GM12878 (cell line): ENCODE data around the gene RAB25. TPM values are rescaled to one million over a fixed set of nuclear protein-coding genes. Genes with fewer than 3 reads are reported as not detected.

ENCODE experiments used
- ATAC-seq: fragments of 200-7000 bp; cut with Tn5 transposase; 3 replicates; pipeline ENCODE4 v1.9.1; 2020; ENCODE audit warnings: mild to moderate bottlenecking, moderate library complexity
- BruUV-seq: library from RNA; stranded (reverse); fragments of 400-500 nt; replicated peaks from 2 replicates; lab custom pipeline; 2021; lab: Mats Ljungman, UMichigan
- CTCF ChIA-PET: fragments of 300-600 bp; sonication (Branson Sonifier 250); formaldehyde crosslinking; extraction: SDS; loops from one replicate; lab custom pipeline; 2021; ENCODE audit warnings: inconsistent platforms; lab: Yijun Ruan, JAX
- POLR2A ChIA-PET: fragments of 350-600 bp; formaldehyde crosslinking; extraction: SDS; loops from one replicate; lab custom pipeline; 2021; ENCODE audit warnings: inconsistent platforms; lab: Charles Lee
- RAD21 ChIA-PET: fragments of 300-600 bp; sonication (Branson Sonifier 250); formaldehyde crosslinking; loops from one replicate; lab custom pipeline; 2023; ENCODE audit warnings: antibody characterized with exemption; ENCODE audit not compliant: unreplicated experiment; lab: Charles Lee
- SMC1A ChIA-PET: fragments of 300-600 bp; sonication (Branson Sonifier 250); formaldehyde crosslinking; loops from one replicate; lab custom pipeline; 2023; ENCODE audit not compliant: unreplicated experiment, uncharacterized antibody; lab: Charles Lee
- DNase-seq: peaks from one replicate; pipeline ENCODE4 v3.0.0-alpha.2; 2011; ENCODE audit warnings: low read depth, low spot score
- FAIRE-seq: peaks from 3 replicates; lab custom pipeline; 2011; peaks lifted over from hg19 to GRCh38; lab: Jason Lieb, UNC
- H2AFZ ChIP-seq: 2 replicates; pipeline ENCODE4 v1.6.0; 2011; ENCODE audit warnings: low read depth, low read length, control low read depth; ENCODE audit not compliant: control insufficient read depth
- H3K27ac ChIP-seq: 2 replicates; pipeline ENCODE4 v1.5.1; 2011; ENCODE audit warnings: control low read depth; ENCODE audit not compliant: control insufficient read depth, insufficient read depth
- H3K27me3 ChIP-seq, 2 experiments: replicated peaks in 1 of 2; 2 replicates each; pipeline versions ENCODE4 v1.6.0 to v1.6.1; 2011; ENCODE audit warnings: low read length in 1 of 2; ENCODE audit not compliant: control insufficient read depth in 2 of 2, insufficient read depth in 2 of 2
- H3K36me3 ChIP-seq, 2 experiments: 2 replicates each; pipeline ENCODE4 v1.5.1; 2011; ENCODE audit warnings: low read length in 1 of 2; ENCODE audit not compliant: control insufficient read depth in 2 of 2, insufficient read depth in 2 of 2
- H3K4me1 ChIP-seq: 2 replicates; pipeline ENCODE4 v1.6.1; 2011; ENCODE audit warnings: mild to moderate bottlenecking, low read length, moderate library complexity, mixed read lengths; ENCODE audit not compliant: control insufficient read depth, insufficient read depth
- H3K4me2 ChIP-seq: 2 replicates; pipeline ENCODE4 v1.6.0; 2011; ENCODE audit warnings: control low read depth; ENCODE audit not compliant: control insufficient read depth, insufficient read depth
- H3K4me3 ChIP-seq: fragments of 200-600 bp; sonication (generic); 2 replicates; pipeline ENCODE4 v1.5.1; 2016
- H3K79me2 ChIP-seq: 2 replicates; pipeline ENCODE4 v1.6.0; 2011; ENCODE audit warnings: low read length; ENCODE audit not compliant: control insufficient read depth, insufficient read depth
- H3K9ac ChIP-seq: 2 replicates; pipeline ENCODE4 v1.8.0; 2011; ENCODE audit warnings: low read length, control low read depth, mixed read lengths; ENCODE audit not compliant: control insufficient read depth, insufficient read depth
- H3K9me3 ChIP-seq: replicated peaks from 3 replicates; pipeline ENCODE4 v1.5.1; 2011; ENCODE audit warnings: mild to moderate bottlenecking, low read length; ENCODE audit not compliant: control insufficient read depth, insufficient read depth
- H4K20me1 ChIP-seq: 2 replicates; pipeline ENCODE4 v1.6.0; 2011; ENCODE audit not compliant: control insufficient read depth, insufficient read depth
- CBFB ChIP-seq: IDR thresholded peaks from 2 replicates; pipeline ENCODE4 v1.6.1; 2016; ENCODE audit warnings: antibody characterized with exemption, low read depth
- NBN ChIP-seq: fragments of 450-650 bp; IDR thresholded peaks from 2 replicates; pipeline ENCODE4 v1.6.1; 2016
- NR2F1 ChIP-seq: fragments of 450-650 bp; conservative IDR thresholded peaks from 2 replicates; pipeline ENCODE4 v1.6.1; 2017; ENCODE audit warnings: mild to moderate bottlenecking
- WGBS: methylation state at CpG from one replicate; pipeline ENCODE4 v1.1.6; 2016; ENCODE audit warnings: low lambda C conversion rate; ENCODE audit not compliant: insufficient replicate concordance, insufficient coverage; ENCODE audit errors: missing lambda C conversion rate; 5-methylcytosine and 5-hydroxymethylcytosine counted together
- in situ Hi-C: fragments of 300-500 bp; cut with MboI; formaldehyde crosslinking; loops from 9 replicates; pipeline ENCODE4 v1.14.3; 2018; ENCODE audit warnings: mixed read lengths
- intact Hi-C: fragments of 100-400 bp; cut with micrococcal nuclease; formaldehyde crosslinking; loops from one replicate; pipeline ENCODE4 v1.14.2; 2022; ENCODE audit not compliant: unreplicated experiment
- polyA plus RNA-seq, 11 experiments: library from polyadenylated mRNA; depleted of rRNA in 4 of 11; unstranded in 6 of 11; stranded (reverse) in 5 of 11; fragments of >200 nt; fragmentation: Nextera tagmentation in 4 of 11; fragmentation: Illumina TruSeq in 1 of 11; extraction: Ambion mirVana in 4 of 11; extraction: Trizol in 1 of 11; gene quantifications; 1 replicate in 1 of 11; 2 replicates in 10 of 11; pipeline versions ENCODE4 v1.2.1 to v1.2.3, GENCODE V29; 2011 to 2016; ENCODE audit warnings: inconsistent platforms in 2 of 11, missing spikeins in 2 of 11, low read depth in 1 of 11
- total RNA-seq, 4 experiments: library from RNA; depleted of rRNA in 3 of 4; stranded (reverse); fragments of >200 nt in 3 of 4; fragmentation: Illumina TruSeq in 1 of 4; extraction: Trizol in 1 of 4; gene quantifications; 2 replicates each; pipeline versions ENCODE4 v1.2.1 to v1.2.3, GENCODE V29; 2013 to 2021
- TF ChIP-seq, protein P1 (sequence below): fragments of 450-650 bp; formaldehyde crosslinking; IDR thresholded peaks from 2 replicates; pipeline ENCODE4 v1.4.0; 2020; ENCODE audit warnings: mild to moderate bottlenecking, moderate library complexity
- TF ChIP-seq, protein P2 (sequence below): fragments of 450-650 bp; formaldehyde crosslinking; IDR thresholded peaks from 2 replicates; pipeline ENCODE4 v1.4.0; 2022; ENCODE audit warnings: mild to moderate bottlenecking, moderate library complexity

Gene RAB25
- total and polyA plus RNA-seq, 10 of the 15 experiments (the other 5 are each of a cell fraction or from before 2014, with no cell fraction given): 0.16 to 0.36 (median 0.22) TPM; not detected in 7

- BruUV-seq: no TSS peak
Observed at GRCh38 chr1:156113282-156113950, 52.5 kb downstream of the RAB25 start.

More at GRCh38 chr1:156113282-156113950, 52.5 kb downstream of the RAB25 start:
- Histone ChIP-seq H3K4me1 (peaks cover 12% of the 10 kb centered on the region), H3K9me3 (no peaks in the 10 kb centered on the region), H3K27me3 (no peaks in the 10 kb centered on the region), H4K20me1 (no peaks in the 10 kb centered on the region), H3K79me2 (peaks cover 34% of the 10 kb centered on the region), H3K4me3 (no peak overlapping the region), H3K9ac (no peak overlapping the region), H3K27ac (no peak overlapping the region), H2AFZ (no peak overlapping the region), H3K36me3 (no peaks in the 10 kb centered on the region), H3K4me2 (no peak overlapping the region)
- DNase-seq (no peak), FAIRE-seq (no peak), ATAC-seq (no peak)
- 59% methylated on average over 4 of the region's 4 CpGs for WGBS
- ChIA-PET SMC1A (interaction anchor here (1.2 to 23.6 kb wide), 4 partner anchors 10 to 112 kb away, joined by 4 to 874 read pairs (median 48); no protein-coding TSS in a partner anchor), POLR2A (interaction anchor here (1.1 to 12.7 kb wide), 4 partner anchors 9 to 20 kb away, joined by 4 to 128 read pairs (median 19); no protein-coding TSS in a partner anchor), CTCF (interaction anchor here (0.6 to 25.7 kb wide), 6 partner anchors 10 to 124 kb away, joined by 3 to 1294 read pairs (median 4); no protein-coding TSS in a partner anchor), RAD21 (interaction anchor here (0.9 to 22.2 kb wide), 4 partner anchors 15 to 135 kb away, joined by 3 to 695 read pairs (median 55); partner anchors contain the start of gene ARHGEF2)
- intact Hi-C loops: no loop called here
- no peak for TF ChIP-seq NR2F1
- no peak for TF ChIP-seq NBN
- TF ChIP-seq CBFB: no peak
- TF ChIP-seq, protein P1, sequence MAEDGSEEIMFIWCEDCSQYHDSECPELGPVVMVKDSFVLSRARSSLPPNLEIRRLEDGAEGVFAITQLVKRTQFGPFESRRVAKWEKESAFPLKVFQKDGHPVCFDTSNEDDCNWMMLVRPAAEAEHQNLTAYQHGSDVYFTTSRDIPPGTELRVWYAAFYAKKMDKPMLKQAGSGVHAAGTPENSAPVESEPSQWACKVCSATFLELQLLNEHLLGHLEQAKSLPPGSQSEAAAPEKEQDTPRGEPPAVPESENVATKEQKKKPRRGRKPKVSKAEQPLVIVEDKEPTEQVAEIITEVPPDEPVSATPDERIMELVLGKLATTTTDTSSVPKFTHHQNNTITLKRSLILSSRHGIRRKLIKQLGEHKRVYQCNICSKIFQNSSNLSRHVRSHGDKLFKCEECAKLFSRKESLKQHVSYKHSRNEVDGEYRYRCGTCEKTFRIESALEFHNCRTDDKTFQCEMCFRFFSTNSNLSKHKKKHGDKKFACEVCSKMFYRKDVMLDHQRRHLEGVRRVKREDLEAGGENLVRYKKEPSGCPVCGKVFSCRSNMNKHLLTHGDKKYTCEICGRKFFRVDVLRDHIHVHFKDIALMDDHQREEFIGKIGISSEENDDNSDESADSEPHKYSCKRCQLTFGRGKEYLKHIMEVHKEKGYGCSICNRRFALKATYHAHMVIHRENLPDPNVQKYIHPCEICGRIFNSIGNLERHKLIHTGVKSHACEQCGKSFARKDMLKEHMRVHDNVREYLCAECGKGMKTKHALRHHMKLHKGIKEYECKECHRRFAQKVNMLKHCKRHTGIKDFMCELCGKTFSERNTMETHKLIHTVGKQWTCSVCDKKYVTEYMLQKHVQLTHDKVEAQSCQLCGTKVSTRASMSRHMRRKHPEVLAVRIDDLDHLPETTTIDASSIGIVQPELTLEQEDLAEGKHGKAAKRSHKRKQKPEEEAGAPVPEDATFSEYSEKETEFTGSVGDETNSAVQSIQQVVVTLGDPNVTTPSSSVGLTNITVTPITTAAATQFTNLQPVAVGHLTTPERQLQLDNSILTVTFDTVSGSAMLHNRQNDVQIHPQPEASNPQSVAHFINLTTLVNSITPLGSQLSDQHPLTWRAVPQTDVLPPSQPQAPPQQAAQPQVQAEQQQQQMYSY (CRISPR knock-in tag): no peak
- TF ChIP-seq, protein P2, sequence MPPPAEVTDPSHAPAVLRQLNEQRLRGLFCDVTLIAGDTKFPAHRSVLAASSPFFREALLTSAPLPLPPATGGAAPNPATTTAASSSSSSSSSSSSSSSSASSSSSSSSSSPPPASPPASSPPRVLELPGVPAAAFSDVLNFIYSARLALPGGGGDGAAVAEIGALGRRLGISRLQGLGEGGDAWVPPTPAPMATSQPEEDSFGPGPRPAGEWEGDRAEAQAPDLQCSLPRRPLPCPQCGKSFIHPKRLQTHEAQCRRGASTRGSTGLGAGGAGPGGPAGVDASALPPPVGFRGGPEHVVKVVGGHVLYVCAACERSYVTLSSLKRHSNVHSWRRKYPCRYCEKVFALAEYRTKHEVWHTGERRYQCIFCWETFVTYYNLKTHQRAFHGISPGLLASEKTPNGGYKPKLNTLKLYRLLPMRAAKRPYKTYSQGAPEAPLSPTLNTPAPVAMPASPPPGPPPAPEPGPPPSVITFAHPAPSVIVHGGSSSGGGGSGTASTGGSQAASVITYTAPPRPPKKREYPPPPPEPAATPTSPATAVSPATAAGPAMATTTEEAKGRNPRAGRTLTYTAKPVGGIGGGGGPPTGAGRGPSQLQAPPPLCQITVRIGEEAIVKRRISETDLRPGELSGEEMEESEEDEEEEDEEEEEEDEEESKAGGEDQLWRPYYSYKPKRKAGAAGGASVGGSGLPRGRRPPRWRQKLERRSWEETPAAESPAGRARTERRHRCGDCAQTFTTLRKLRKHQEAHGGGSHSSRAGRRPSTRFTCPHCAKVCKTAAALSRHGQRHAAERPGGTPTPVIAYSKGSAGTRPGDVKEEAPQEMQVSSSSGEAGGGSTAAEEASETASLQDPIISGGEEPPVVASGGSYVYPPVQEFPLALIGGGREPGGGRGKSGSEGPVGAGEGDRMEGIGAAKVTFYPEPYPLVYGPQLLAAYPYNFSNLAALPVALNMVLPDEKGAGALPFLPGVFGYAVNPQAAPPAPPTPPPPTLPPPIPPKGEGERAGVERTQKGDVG (CRISPR knock-in tag): no peak
- in situ Hi-C loops: no loop called here
